PFSK-1 (cell line): Measurements from ENCODE around the gene SHISA7.

Experiments used
- FOXP2 ChIP-seq: optimal IDR thresholded peaks from 2 replicates; pipeline ENCODE3; 2011; ENCODE audit warnings: borderline replicate concordance, control low read depth, inconsistent platforms; ENCODE audit not compliant: insufficient read depth; ENCODE audit errors: extremely low read length, extremely low read depth
- POLR2AphosphoS5 ChIP-seq: IDR thresholded peaks from 2 replicates; pipeline ENCODE4 v1.6.1; 2012; ENCODE audit warnings: low read depth, mild to moderate bottlenecking, control low read depth, low read length, moderate library complexity
- SIN3A ChIP-seq: IDR thresholded peaks from 2 replicates; pipeline ENCODE4 v1.6.1; 2012; ENCODE audit warnings: mild to moderate bottlenecking, low read length, moderate library complexity, borderline replicate concordance; ENCODE audit not compliant: insufficient read depth
- TAF1 ChIP-seq: IDR thresholded peaks from 2 replicates; pipeline ENCODE4 v1.6.1; 2012; ENCODE audit warnings: low read length, control low read depth, borderline replicate concordance; ENCODE audit not compliant: insufficient read depth
- TF ChIP-seq, protein P1 (sequence below), 2 experiments: IDR thresholded peaks; 2 replicates each; pipeline versions ENCODE4 v1.6.1 to v1.8.0; 2011 to 2012; ENCODE audit warnings: low read depth in 2 of 2, low read length in 2 of 2, control low read depth in 1 of 2, inconsistent platforms in 1 of 2, mild to moderate bottlenecking in 1 of 2, moderate library complexity in 1 of 2; ENCODE audit not compliant: insufficient read depth in 1 of 2

The SHISA7 gene

DNA sequence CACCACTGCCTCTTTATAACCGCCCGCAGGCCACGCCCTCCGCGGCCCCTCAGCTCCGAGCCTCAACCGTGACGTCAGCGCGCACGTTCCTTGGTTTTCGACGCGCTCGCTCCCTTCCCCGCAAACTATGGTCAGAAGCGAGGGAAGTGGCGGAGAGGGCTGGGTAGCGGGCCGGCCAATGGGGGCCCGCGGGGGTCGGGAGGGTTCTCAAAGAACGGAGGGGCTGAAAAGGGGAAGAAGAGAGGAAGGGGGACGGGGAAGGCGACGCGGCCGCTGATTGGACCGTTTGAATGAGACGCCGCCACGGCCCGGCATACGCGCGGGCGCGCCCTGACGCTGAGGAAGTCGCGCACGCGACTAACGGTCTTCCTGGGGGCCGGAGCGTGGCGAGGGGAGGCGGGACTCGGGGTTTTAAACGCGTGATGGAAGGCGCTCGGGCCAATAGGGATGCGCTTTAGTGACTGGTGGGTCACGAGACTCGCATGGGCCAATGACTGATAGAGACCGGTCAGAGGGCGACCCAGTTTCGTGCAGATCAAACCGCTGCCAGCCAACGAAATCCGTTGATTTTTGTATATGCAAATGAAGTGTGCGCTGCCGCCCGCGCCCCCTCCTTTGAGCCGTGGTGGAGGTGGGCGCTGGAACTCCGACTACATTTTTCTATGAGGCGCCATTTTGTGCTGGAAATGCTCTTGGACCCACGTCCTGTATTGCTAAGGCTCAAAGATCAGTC lies 35.1 kb downstream of the SHISA7 start:
- TF ChIP-seq, protein P1, sequence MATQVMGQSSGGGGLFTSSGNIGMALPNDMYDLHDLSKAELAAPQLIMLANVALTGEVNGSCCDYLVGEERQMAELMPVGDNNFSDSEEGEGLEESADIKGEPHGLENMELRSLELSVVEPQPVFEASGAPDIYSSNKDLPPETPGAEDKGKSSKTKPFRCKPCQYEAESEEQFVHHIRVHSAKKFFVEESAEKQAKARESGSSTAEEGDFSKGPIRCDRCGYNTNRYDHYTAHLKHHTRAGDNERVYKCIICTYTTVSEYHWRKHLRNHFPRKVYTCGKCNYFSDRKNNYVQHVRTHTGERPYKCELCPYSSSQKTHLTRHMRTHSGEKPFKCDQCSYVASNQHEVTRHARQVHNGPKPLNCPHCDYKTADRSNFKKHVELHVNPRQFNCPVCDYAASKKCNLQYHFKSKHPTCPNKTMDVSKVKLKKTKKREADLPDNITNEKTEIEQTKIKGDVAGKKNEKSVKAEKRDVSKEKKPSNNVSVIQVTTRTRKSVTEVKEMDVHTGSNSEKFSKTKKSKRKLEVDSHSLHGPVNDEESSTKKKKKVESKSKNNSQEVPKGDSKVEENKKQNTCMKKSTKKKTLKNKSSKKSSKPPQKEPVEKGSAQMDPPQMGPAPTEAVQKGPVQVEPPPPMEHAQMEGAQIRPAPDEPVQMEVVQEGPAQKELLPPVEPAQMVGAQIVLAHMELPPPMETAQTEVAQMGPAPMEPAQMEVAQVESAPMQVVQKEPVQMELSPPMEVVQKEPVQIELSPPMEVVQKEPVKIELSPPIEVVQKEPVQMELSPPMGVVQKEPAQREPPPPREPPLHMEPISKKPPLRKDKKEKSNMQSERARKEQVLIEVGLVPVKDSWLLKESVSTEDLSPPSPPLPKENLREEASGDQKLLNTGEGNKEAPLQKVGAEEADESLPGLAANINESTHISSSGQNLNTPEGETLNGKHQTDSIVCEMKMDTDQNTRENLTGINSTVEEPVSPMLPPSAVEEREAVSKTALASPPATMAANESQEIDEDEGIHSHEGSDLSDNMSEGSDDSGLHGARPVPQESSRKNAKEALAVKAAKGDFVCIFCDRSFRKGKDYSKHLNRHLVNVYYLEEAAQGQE (IDR thresholded peaks at IDR 0.05; ENCODE audit: insufficient read depth in 1 of 2, low read depth in 2 of 2, low read length in 2 of 2), result no peak
- TF ChIP-seq POLR2AphosphoS5, result no peak
- no peak for TF ChIP-seq FOXP2
- TF ChIP-seq TAF1, result no peak; the same call in 1 of the 2 replicates

DNA sequence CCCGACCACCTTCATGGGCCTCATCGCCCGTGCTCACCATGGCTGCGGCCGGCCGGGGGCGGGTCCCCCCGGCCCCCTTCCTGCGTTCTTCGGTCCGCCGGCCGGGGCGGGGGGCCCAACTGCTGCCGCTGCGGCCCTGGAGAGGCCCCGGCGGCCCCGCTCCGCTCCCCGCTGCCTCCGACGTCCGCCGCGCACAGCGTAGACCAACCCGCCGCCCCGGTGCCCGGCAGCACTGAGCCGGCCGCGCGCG lies 35.6 kb downstream of the SHISA7 start, which contains the start of gene UBE2S:
Gene UBE2S (minus strand): TSS at position 239 of the 250 bp plus-strand sequence. CDS start 199 bp downstream, at position 40.
- TF ChIP-seq TAF1, result peak; percentile 93; the same call in 1 of the 2 replicates
- peak; percentile 98 for TF ChIP-seq POLR2AphosphoS5
- TF ChIP-seq, protein P1 (IDR thresholded peaks at IDR 0.05; ENCODE audit: insufficient read depth in 1 of 2, low read depth in 2 of 2, low read length in 2 of 2), result 0 out of 4 replicates have a peak, but pooled peaks of 1 of the 2 experiments have one; percentile 57

DNA sequence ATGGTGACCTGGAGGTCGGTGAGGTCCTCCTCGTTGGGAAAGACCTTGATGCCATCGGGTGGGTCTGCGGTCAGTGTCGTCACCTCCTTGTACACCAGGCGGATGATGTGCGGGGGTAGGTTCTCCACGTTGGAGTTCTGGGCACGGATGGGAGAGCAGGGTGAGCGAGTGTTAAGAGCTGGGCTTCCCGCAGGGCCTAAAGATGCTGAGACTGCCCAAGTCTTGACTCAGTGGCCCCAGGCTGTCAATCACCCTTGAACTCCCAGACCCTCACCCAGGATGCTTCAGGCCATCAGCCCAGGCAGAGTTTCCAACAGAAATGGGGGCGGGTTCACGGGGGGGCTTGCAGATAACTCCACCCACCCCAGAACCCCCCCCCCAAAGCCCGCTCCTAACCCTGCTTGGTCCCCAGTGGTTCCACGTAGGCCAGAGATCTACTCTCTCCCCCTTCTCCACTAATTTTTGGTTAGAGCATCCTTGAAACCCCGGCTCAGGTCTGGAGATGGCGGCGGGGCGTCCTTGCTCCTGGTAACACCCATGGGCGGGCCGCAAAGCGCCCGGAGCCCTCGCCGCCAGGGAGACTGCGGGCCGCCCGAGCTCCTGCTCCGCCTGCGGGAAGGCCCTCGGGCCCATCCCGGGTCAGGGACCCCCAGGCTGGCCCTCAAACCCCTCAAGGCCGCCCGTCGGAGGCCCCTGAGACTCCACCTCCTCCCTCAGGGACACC lies 36.1 kb downstream of the SHISA7 start:
- TF ChIP-seq POLR2AphosphoS5 (no peak), TAF1 (no peak), FOXP2 (no peak), SIN3A (no peak)
- TF ChIP-seq, protein P1 (IDR thresholded peaks at IDR 0.05; ENCODE audit: insufficient read depth in 1 of 2, low read depth in 2 of 2, low read length in 2 of 2), result no peak

DNA sequence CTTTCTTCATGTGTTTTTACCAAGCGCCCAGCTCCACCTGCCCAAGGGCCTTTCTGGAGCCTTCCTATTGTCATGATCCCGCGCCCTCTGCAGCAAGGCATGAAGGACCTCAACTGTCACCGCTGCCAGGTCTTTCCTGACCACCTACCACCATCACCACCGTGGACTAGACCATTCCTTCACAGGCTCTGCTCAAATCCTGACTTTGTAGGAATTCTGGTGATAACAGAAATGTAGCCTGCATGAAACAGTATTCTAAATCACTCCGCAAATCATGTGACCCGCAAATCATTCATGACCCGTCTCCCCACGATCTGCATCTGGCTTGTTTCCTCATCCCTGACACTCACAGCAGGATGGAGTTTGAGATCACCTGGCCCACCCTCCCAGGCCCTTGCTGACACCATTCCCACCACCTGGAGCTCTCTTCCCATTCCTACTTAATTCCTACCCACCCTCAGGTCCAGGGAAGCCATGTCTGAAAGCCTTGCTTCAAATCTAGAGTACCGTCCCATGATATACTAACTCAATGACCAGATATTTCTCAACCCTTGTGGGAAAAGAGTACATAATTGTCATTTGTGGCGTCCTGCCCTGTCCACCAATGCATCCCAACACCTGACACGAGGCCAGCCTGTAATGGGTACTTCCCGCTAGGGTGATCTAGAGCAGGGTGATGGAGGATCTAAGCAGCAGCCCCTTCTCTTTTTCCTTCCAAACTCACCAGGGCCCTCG lies 36.8 kb downstream of the SHISA7 start:
- TF ChIP-seq POLR2AphosphoS5, result no peak
- TF ChIP-seq FOXP2, result no peak
- TF ChIP-seq, protein P1 (IDR thresholded peaks at IDR 0.05; ENCODE audit: insufficient read depth in 1 of 2, low read depth in 2 of 2, low read length in 2 of 2), result no peak
- TF ChIP-seq TAF1, result no peak
- no peak for TF ChIP-seq SIN3A
